Head of caudate nucleus (tissue), 42 donors: ENCODE results near the gene SMIM22.
"Not testable (repeated sequence)": the region's sequence is repeated elsewhere in the genome, so short reads cannot be mapped to it uniquely, and the experiment has no call there.

Experiments used
- DNase-seq, 42 donors: peaks; one replicate each; pipeline versions ENCODE4 v3.0.0 to v3.0.0-alpha.2; 2020 to 2021; ENCODE audit warnings: mixed read lengths in 7 of 42
- intact Hi-C: fragments of 100-400 bp; cut with DNase I; formaldehyde crosslinking; loops from one replicate; pipeline ENCODE4 v1.15.0; 2022

The SMIM22 gene

GRCh38 chr16:4767872-4768548 lies 27.2 kb upstream of the SMIM22 start:
- intact Hi-C loops = loop anchor here (5.0 kb wide), 2 partner anchors 34 to 79 kb away; partner anchors contain the start of genes GLYR1, ROGDI and UBN1
- peak in 2 of 42 donors; percentile 15 to 29 for DNase-seq

GRCh38 chr16:4768549-4769305 lies 26.4 kb upstream of the SMIM22 start:
- intact Hi-C loops = loop anchor here (5.0 kb wide), 2 partner anchors 34 to 79 kb away; partner anchors contain the start of genes GLYR1, ROGDI and UBN1
- peak; percentile 95 to 100 (median 98) for DNase-seq

- intact Hi-C loops = loop anchor here (5.0 kb wide), 2 partner anchors 33 to 78 kb away; partner anchors contain the start of genes GLYR1, ROGDI and UBN1
- no peak for DNase-seq
These were observed 25.9 kb upstream of the SMIM22 start for GRCh38 chr16:4769306-4769638.

GRCh38 chr16:4771646-4772045 lies 23.5 kb upstream of the SMIM22 start:
- intact Hi-C loops = no loop called here
- DNase-seq = no peak

- DNase-seq = no peak
- intact Hi-C loops = no loop called here
These were observed 22.8 kb upstream of the SMIM22 start for GRCh38 chr16:4772351-4772750.

GRCh38 chr16:4775005-4775404 lies 20.2 kb upstream of the SMIM22 start:
- intact Hi-C loops = no loop called here
- DNase-seq = no peak

GRCh38 chr16:4776141-4776705 lies 18.9 kb upstream of the SMIM22 start:
- intact Hi-C loops = no loop called here
- no peak for DNase-seq

GRCh38 chr16:4777339-4778049 lies 17.7 kb upstream of the SMIM22 start:
- no peak for DNase-seq
- intact Hi-C loops = no loop called here

GRCh38 chr16:4778050-4778392 lies 17.1 kb upstream of the SMIM22 start:
- intact Hi-C loops = no loop called here
- no peak for DNase-seq

GRCh38 chr16:4780235-4780634 lies 14.9 kb upstream of the SMIM22 start:
- no peak for DNase-seq
- intact Hi-C loops = no loop called here

GRCh38 chr16:4783251-4783950 lies 11.8 kb upstream of the SMIM22 start:
- DNase-seq = peak in 21 of 42 donors; percentile 23 to 79 (median 59)
- intact Hi-C loops = no loop called here

GRCh38 chr16:4783951-4784336 lies 11.2 kb upstream of the SMIM22 start:
- intact Hi-C loops = no loop called here
- peak in 1 of 42 donors; percentile 35 for DNase-seq

- DNase-seq, intact Hi-C loops: not testable (repeated sequence)
These were observed 10.7 kb upstream of the SMIM22 start for GRCh38 chr16:4784444-4784987.

- intact Hi-C loops = no loop called here
- DNase-seq = peak in 6 of 42 donors; percentile 11 to 54 (median 33)
These were observed 9.3 kb upstream of the SMIM22 start for GRCh38 chr16:4785758-4786433.

- DNase-seq = peak in 5 of 42 donors; percentile 27 to 68 (median 45)
- intact Hi-C loops = no loop called here
These were observed 8.1 kb upstream of the SMIM22 start for GRCh38 chr16:4787068-4787467.

GRCh38 chr16:4787627-4788482 lies 7.3 kb upstream of the SMIM22 start, which contains the start of gene SEPTIN12:
SEPTIN12 (minus strand) TSS chr16:4788345; CDS start chr16:4787645, 700 bp downstream.
- intact Hi-C loops = no loop called here
- no peak for DNase-seq

GRCh38 chr16:4788489-4788889 lies 6.7 kb upstream of the SMIM22 start:
- DNase-seq = no peak
- intact Hi-C loops = no loop called here
